OCI-LY1 (cell line): ENCODE results near the gene ZNF577.

Experiments
- EZH2 ChIP-seq: fragments of 200-600 bp; sonication (generic), shearing (Covaris generic); IDR thresholded peaks from 2 replicates; pipeline ENCODE4 v1.8.0; 2017; ENCODE audit warnings: borderline replicate concordance, mixed run types, mild to moderate bottlenecking, antibody characterized with exemption, low read length, moderate library complexity, mixed read lengths
- TF ChIP-seq, protein P1 (sequence below): fragments of 200-600 bp; sonication (generic), shearing (Covaris generic); IDR thresholded peaks from 2 replicates; pipeline ENCODE4 v1.5.1; 2017; ENCODE audit warnings: mild to moderate bottlenecking, antibody characterized with exemption, low read length, moderate library complexity, mixed read lengths

DNA sequence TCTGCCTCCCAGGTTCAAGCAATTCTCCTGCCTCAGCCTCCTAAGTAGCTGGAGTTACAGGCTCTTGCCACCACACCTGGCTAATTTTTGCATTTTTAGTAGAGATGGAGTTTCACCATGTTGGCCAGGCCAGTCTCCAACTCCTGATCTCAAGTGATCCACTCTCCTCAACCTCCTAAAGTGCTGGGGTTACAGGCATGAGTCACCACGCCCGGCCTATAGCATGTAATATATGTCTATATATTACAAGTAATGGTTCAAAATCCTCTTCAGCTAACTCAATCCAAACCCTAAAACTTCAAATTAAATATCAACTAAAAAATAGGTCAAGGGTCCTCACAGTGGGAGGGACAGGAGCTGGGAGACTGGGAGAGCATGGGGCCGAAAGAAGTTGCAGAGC is 64.8 kb downstream of the ZNF577 start:
- TF ChIP-seq, protein P1, sequence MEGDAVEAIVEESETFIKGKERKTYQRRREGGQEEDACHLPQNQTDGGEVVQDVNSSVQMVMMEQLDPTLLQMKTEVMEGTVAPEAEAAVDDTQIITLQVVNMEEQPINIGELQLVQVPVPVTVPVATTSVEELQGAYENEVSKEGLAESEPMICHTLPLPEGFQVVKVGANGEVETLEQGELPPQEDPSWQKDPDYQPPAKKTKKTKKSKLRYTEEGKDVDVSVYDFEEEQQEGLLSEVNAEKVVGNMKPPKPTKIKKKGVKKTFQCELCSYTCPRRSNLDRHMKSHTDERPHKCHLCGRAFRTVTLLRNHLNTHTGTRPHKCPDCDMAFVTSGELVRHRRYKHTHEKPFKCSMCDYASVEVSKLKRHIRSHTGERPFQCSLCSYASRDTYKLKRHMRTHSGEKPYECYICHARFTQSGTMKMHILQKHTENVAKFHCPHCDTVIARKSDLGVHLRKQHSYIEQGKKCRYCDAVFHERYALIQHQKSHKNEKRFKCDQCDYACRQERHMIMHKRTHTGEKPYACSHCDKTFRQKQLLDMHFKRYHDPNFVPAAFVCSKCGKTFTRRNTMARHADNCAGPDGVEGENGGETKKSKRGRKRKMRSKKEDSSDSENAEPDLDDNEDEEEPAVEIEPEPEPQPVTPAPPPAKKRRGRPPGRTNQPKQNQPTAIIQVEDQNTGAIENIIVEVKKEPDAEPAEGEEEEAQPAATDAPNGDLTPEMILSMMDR = no peak
- no peak for TF ChIP-seq EZH2
